ENCODE data around the gene B9D1.

Gene B9D1

GRCh38 chr17:19322861-19323260 lies 39.7 kb downstream of the B9D1 start:
- H3F3A ChIP-seq (ENCODE audit: insufficient read depth): no peaks in the 10 kb centered on the region
- no peaks in the 10 kb centered on the region for H3K27me3 ChIP-seq (ENCODE audit: low read length)
- no peaks in the 10 kb centered on the region for H3K9me2 ChIP-seq (replicated peaks; ENCODE audit: insufficient read depth, low read length)
- no peaks in the 10 kb centered on the region for H3K79me2 ChIP-seq (ENCODE audit: insufficient read depth, low read length)
- H3K9ac ChIP-seq (ENCODE audit: low read length): no peak overlapping the region
- no peak overlapping the region for H3K4me2 ChIP-seq (ENCODE audit: low read depth, low read length, poor library complexity, severe bottlenecking)
- TF ChIP-seq EZH2phosphoT487 (conservative IDR thresholded peaks at IDR 0.05; ENCODE audit: low read length) (no peak), CTCF (IDR thresholded peaks at IDR 0.05; ENCODE audit: insufficient read depth, low read length, poor library complexity, severe bottlenecking) (no peak)
- no peak overlapping the region for H3K27ac ChIP-seq (ENCODE audit: low read depth, low read length)
- no peaks in the 10 kb centered on the region for H3K36me3 ChIP-seq (ENCODE audit: low read length)
- H4K20me1 ChIP-seq (ENCODE audit: low read depth, low read length): no peaks in the 10 kb centered on the region
- no peak overlapping the region for H2AFZ ChIP-seq (ENCODE audit: low read depth, low read length, severe bottlenecking)
- no peak overlapping the region for H3K4me3 ChIP-seq (ENCODE audit: insufficient read depth, low read length, poor library complexity, severe bottlenecking)
- H3K9me3 ChIP-seq (ENCODE audit: insufficient read depth, low read length): no peaks in the 10 kb centered on the region

- Histone ChIP-seq H3K27ac (ENCODE audit: low read depth, low read length) (no peak overlapping the region), H3K9me3 (ENCODE audit: insufficient read depth, low read length) (no peaks in the 10 kb centered on the region)
- no peak for TF ChIP-seq CTCF (IDR thresholded peaks at IDR 0.05; ENCODE audit: insufficient read depth, low read length, poor library complexity, severe bottlenecking)
- TF ChIP-seq EZH2phosphoT487 (conservative IDR thresholded peaks at IDR 0.05; ENCODE audit: low read length): no peak
Measured at GRCh38 chr17:19322129-19322505, 40.4 kb downstream of the B9D1 start.

GRCh38 chr17:19321481-19322128 lies 40.9 kb downstream of the B9D1 start:
- H3K9me3 ChIP-seq (ENCODE audit: insufficient read depth, low read length): no peaks in the 10 kb centered on the region
- TF ChIP-seq EZH2phosphoT487 (conservative IDR thresholded peaks at IDR 0.05; ENCODE audit: low read length) (no peak), CTCF (IDR thresholded peaks at IDR 0.05; ENCODE audit: insufficient read depth, low read length, poor library complexity, severe bottlenecking) (no peak)
- no peaks in the 10 kb centered on the region for H3K27me3 ChIP-seq (ENCODE audit: low read length)
- no peaks in the 10 kb centered on the region for H4K20me1 ChIP-seq (ENCODE audit: low read depth, low read length)
- no peak overlapping the region for H3K4me2 ChIP-seq (ENCODE audit: low read depth, low read length, poor library complexity, severe bottlenecking)
- H3F3A ChIP-seq (ENCODE audit: insufficient read depth): no peaks in the 10 kb centered on the region
- H3K27ac ChIP-seq (ENCODE audit: low read depth, low read length): no peak overlapping the region
- no peaks in the 10 kb centered on the region for H3K9me2 ChIP-seq (replicated peaks; ENCODE audit: insufficient read depth, low read length)
- no peaks in the 10 kb centered on the region for H3K79me2 ChIP-seq (ENCODE audit: insufficient read depth, low read length)
- no peak overlapping the region for H3K9ac ChIP-seq (ENCODE audit: low read length)
- no peak overlapping the region for H3K4me3 ChIP-seq (ENCODE audit: insufficient read depth, low read length, poor library complexity, severe bottlenecking)
- no peaks in the 10 kb centered on the region for H3K36me3 ChIP-seq (ENCODE audit: low read length)
- H2AFZ ChIP-seq (ENCODE audit: low read depth, low read length, severe bottlenecking): no peak overlapping the region

More at GRCh38 chr17:19322129-19322505, 40.4 kb downstream of the B9D1 start:
- Histone ChIP-seq H3K36me3 (ENCODE audit: low read length) (no peaks in the 10 kb centered on the region), H3K4me2 (ENCODE audit: low read depth, low read length, poor library complexity, severe bottlenecking) (no peak overlapping the region), H4K20me1 (ENCODE audit: low read depth, low read length) (no peaks in the 10 kb centered on the region), H3K9me2 (replicated peaks; ENCODE audit: insufficient read depth, low read length) (no peaks in the 10 kb centered on the region), H3K27me3 (ENCODE audit: low read length) (no peaks in the 10 kb centered on the region), H3F3A (ENCODE audit: insufficient read depth) (no peaks in the 10 kb centered on the region), H2AFZ (ENCODE audit: low read depth, low read length, severe bottlenecking) (no peak overlapping the region), H3K9ac (ENCODE audit: low read length) (no peak overlapping the region), H3K4me3 (ENCODE audit: insufficient read depth, low read length, poor library complexity, severe bottlenecking) (no peak overlapping the region), H3K79me2 (ENCODE audit: insufficient read depth, low read length) (no peaks in the 10 kb centered on the region)

Data from SU-DHL-6 (cell line).